Stimulated activated memory B cell treated with anti-CD40 and anti-IgM and Interleukin-4, amounts not matched to agents 10 μg/mL and 1 μg/mL and 100 μg/mL, for 72 hours (primary cell): ENCODE results near the gene AKT1.

Experiments
- ATAC-seq: fragments of 150-1000 bp; cut with Tn5 transposase; 2 replicates; pipeline ENCODE4 v1.10.0; 2021
- H3K27ac Mint-ChIP-seq: one replicate; pipeline ENCODE4 v1.8.0; 2022; ENCODE audit warnings: mild to moderate bottlenecking, mixed read lengths
- H3K27me3 Mint-ChIP-seq: one replicate; pipeline ENCODE4 v1.8.0; 2022; ENCODE audit warnings: mixed read lengths
- H3K36me3 Mint-ChIP-seq: one replicate; pipeline ENCODE4 v1.8.0; 2022; ENCODE audit warnings: mixed read lengths
- H3K4me1 Mint-ChIP-seq: one replicate; pipeline ENCODE4 v1.8.0; 2022; ENCODE audit warnings: mixed read lengths
- H3K4me3 Mint-ChIP-seq: one replicate; pipeline ENCODE4 v1.8.0; 2022; ENCODE audit warnings: mild to moderate bottlenecking, moderate library complexity, mixed read lengths
- H3K9me3 Mint-ChIP-seq: one replicate; pipeline ENCODE4 v1.8.0; 2022; ENCODE audit warnings: mixed read lengths

AKT1 gene

DNA sequence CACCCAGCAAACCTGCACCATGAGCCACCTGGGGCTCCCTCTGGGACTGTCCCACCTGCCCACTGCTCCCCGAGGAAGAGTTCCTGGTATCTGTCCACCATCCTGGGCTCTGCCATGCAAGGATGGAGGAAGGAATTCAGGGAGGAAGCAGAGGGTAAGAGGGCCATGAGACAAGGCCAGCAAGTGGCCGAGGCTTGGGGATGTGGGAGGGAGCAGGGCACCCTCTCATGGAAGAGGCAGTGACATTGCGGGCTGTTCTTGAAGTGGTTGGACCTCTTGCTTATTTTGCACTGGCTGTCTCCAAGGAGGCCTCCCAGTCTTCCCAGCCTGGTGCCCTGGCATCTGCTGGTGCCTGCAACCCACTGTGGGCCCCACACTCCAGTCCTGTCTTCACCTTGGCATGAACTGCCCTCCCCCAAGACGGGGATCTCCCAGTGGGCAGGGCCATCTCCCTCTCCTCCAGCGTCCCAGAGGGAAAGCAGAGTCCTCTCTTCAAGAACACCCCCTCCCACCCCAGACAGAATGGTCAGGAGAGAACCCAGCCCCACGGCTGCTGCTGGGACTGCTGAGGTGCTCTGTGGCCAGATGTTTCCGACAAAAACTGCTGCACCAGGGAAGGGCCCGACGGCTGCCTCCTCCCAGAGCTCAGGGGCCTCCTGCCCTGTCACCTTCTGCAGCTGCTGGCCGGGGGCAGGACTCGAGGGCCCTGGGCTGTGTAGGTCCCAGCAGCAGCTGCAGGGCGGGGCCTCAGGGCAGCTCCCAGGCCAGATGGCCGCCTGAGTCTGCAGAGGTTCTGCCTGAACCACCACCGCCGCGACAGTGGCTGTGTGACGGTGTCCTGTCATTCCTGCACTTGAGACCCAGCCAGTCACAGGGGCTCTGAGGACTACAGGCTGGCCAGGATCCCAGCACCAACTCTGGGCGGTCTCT is 1.8 kb upstream of the AKT1 start:
- Mint-ChIP-seq H3K36me3 (no peaks in the 10 kb centered on the region), H3K27me3 (no peaks in the 10 kb centered on the region), H3K9me3 (no peaks in the 10 kb centered on the region), H3K4me1 (peaks cover 76% of the 10 kb centered on the region), H3K27ac (peak overlapping the region; percentile 82), H3K4me3 (peak overlapping the region; percentile 39)
- ATAC-seq = no peak

DNA sequence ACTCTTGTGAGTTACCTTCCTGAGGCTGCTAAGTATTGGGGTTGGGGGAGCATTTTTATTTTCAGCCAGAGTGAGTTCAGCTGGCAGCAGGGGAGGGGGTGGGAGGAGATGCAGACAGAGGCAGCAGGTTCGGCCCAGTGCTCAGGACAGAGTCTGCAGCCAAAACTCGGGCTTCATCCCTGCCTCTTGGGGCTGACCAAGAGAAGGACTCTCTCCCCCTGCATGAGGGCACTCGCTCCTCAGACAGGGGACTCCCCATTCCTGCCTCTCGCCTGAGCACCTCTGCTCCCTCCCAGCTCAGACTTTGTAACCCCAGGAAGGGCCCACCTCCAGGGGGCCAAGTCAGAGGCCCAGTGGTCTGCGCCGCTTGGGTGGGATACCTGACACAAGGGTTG is 1.1 kb upstream of the AKT1 start:
- Mint-ChIP-seq H3K27me3 (no peaks in the 10 kb centered on the region), H3K4me1 (peaks cover 74% of the 10 kb centered on the region), H3K4me3 (peak overlapping the region; percentile 75), H3K36me3 (peaks cover under 1% of the 10 kb centered on the region), H3K9me3 (no peaks in the 10 kb centered on the region), H3K27ac (peak overlapping the region; percentile 82)
- no peak for ATAC-seq

DNA sequence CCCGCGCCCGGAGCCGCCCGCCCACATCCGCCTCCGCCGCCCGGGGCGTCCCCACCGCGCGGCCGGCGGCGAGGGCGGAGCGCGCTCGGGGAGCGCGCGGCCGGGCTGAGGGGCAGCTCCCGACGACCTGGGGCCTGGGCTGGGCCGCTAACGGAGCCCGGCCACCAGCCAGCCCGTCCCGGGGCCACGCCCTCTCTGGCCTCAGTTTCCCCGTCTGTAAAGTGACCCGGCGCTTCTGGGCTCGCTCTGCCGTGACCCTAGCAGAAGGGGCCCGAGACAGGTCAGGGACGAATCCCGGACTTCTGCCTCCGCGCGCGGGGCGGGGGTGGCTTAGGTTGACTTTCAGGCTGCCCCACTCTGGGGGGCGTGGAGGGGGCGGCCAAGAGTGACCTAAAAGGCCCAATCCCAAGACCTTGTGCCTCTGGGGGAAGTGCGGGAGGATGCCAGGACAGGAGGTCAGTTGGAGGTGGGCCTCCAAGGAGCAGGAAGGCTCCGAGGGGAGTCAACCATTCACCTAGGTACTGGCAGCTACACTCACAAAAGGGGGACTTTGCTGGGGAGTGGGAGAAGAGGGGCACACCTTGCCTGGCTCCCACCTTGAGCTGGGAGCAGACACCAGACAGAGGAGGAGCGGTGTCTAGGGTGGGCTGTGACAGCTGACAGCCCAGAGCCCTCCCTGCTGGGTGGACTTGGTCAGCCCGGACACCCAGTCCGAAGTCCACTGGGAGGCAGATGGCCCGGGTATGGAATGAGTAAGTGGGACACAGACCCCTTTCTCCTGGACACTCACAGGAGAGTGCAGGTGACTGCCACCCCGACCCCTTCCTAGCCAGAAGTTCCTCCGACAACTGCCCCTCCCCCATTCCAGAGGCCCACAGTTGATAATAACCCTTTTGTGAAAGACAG is 486 bp upstream of the AKT1 start:
- no peaks in the 10 kb centered on the region for H3K27me3 Mint-ChIP-seq
- H3K4me3 Mint-ChIP-seq = peak overlapping the region; percentile 75
- no peaks in the 10 kb centered on the region for H3K9me3 Mint-ChIP-seq
- ATAC-seq = peak; percentile 62
- H3K27ac Mint-ChIP-seq = peak overlapping the region; percentile 82
- peaks cover 74% of the 10 kb centered on the region for H3K4me1 Mint-ChIP-seq
- H3K36me3 Mint-ChIP-seq = peaks cover 7% of the 10 kb centered on the region

DNA sequence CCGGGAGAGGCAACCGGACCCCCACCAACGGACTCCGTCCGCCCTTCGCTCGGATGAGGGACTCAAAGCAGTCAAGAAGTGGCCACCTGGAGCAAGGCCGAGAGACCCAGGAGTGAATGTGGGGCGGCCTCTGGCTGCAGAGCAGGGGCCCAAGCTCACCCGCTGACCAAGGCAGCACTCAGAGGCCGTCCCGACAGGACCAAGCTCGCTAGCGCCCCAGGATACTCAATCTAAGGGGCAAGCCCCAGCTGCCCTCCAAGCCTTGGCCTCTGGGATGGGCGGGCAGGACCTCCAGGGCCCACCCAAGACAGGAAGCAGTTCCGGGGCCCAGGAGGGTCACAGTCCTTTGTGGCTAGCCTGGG is 936 bp downstream of the AKT1 start:
- Mint-ChIP-seq H3K9me3 (no peaks in the 10 kb centered on the region), H3K4me3 (peak overlapping the region; percentile 85), H3K36me3 (peaks cover 7% of the 10 kb centered on the region), H3K27ac (peak overlapping the region; percentile 78), H3K27me3 (no peaks in the 10 kb centered on the region), H3K4me1 (peaks cover 72% of the 10 kb centered on the region)
- no peak for ATAC-seq

DNA sequence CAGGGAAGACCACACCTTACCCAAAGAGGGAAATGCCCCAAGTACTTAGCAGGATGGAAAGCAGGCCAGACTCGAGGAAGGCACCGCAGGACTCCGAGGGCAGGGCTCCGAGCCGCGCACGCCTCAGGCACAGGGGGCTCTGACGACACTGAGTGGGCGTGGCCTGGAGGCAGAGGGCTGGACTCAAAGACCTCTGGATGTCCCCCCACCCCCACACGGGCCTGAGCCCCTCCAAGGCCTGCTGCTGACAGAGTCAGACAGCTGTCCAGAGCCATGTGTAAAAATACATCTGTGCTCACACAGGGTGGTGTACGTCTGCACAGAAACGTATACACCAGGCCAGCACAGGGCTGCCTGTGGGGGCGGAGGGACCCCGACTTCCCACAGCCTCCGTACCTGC is 1.4 kb downstream of the AKT1 start:
- Mint-ChIP-seq H3K27me3 (no peaks in the 10 kb centered on the region), H3K4me1 (peaks cover 68% of the 10 kb centered on the region), H3K4me3 (peak overlapping the region; percentile 85), H3K27ac (peak overlapping the region; percentile 78), H3K36me3 (peaks cover 7% of the 10 kb centered on the region), H3K9me3 (no peaks in the 10 kb centered on the region)
- ATAC-seq = no peak

DNA sequence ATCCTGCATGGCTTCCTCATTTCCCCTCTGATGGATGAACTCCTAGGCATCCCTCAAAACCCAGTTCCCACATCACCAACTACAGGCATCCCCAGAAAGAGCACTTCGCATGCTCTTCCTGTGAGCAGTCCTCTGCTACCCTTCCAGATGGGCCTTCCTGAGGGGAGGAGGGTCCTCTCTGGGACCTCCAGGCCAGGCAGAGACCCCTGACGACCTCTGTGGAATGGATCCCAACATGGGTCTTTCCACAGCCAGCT is 1.9 kb downstream of the AKT1 start:
- no peaks in the 10 kb centered on the region for H3K27me3 Mint-ChIP-seq
- H3K4me1 Mint-ChIP-seq = peaks cover 66% of the 10 kb centered on the region
- H3K36me3 Mint-ChIP-seq = peaks cover 7% of the 10 kb centered on the region
- H3K4me3 Mint-ChIP-seq = peak overlapping the region; percentile 18
- no peak for ATAC-seq
- no peaks in the 10 kb centered on the region for H3K9me3 Mint-ChIP-seq
- H3K27ac Mint-ChIP-seq = no peak overlapping the region

DNA sequence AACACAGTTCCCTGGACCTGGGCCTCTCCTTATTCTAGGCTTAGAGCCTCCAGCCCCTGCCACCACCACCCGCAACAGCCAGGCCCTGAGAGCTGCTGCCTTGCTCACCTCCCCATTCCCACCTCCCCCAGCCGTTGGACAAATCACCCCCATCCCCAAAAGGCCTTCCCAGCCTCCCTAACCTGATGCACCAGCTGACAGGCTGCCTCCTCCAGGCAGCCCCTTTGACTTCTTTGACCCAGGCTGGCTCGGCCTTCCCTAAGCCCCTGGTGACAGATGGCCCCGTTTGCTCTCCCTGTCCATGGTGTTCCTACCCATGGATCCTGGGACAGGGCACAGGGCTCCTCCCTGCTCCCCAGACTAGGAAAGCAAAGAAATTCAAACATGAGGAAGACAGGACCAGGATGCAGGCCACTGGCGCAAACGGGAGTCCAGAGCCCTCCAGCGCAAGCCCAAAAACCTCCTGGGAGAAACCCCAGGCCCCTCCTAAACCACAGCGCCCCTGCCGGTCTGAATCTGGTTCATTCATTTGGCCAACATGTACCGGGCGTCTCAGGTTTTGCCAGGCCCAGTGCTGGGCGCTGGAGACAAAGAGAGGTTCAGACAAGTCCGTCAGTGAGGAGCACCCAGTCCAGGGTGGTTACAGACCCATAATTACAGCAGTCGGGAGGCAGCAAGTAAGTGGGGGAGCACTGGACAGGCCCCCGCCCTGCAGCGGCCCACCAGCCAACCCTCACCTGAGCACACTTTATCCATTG is 2.4 kb downstream of the AKT1 start:
- Mint-ChIP-seq H3K4me3 (peak overlapping the region; percentile 18), H3K36me3 (peaks cover 7% of the 10 kb centered on the region), H3K4me1 (peaks cover 62% of the 10 kb centered on the region), H3K9me3 (no peaks in the 10 kb centered on the region), H3K27me3 (no peaks in the 10 kb centered on the region), H3K27ac (no peak overlapping the region)
- ATAC-seq = no peak

DNA sequence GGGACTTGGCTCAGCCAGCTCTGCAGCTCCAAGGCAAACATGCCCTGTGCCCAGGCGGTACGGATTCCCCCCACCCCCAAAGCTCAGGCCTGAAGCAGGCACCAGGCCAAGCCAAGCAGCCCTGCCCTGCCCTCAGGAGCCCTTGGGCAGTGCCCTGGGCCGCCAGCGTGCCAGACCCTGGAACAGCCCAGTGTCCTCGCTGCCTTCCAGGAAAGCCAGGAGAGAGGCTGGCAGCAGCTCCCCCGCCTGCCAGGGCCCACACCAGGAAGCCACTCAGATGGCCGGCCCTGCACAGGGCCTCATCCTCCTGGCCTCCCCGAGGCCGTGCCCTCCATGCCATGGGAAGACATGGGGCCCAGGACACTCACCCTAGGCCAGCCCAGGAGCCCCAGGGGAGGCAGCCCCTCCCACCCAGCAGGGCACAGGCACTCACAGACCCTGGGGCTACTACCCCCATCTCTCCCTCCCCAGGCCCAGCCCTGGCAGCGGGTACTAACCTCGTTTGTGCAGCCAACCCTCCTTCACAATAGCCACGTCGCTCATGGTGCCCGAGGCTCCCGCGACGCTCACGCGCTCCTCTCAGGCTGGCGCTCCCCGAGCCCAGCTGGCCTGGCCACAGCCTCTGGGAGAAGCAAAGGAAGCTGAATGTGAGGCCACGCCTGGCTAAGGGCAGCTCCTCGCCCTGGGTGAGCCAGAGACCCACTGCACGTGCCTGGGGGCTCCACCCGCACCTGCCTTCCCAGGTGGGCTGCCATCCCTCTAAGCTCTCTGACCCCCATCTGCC is 3.3 kb downstream of the AKT1 start:
- Mint-ChIP-seq H3K4me1 (peaks cover 59% of the 10 kb centered on the region), H3K27me3 (no peaks in the 10 kb centered on the region), H3K27ac (no peak overlapping the region), H3K4me3 (no peak overlapping the region), H3K36me3 (peaks cover 7% of the 10 kb centered on the region), H3K9me3 (no peaks in the 10 kb centered on the region)
- ATAC-seq = no peak

DNA sequence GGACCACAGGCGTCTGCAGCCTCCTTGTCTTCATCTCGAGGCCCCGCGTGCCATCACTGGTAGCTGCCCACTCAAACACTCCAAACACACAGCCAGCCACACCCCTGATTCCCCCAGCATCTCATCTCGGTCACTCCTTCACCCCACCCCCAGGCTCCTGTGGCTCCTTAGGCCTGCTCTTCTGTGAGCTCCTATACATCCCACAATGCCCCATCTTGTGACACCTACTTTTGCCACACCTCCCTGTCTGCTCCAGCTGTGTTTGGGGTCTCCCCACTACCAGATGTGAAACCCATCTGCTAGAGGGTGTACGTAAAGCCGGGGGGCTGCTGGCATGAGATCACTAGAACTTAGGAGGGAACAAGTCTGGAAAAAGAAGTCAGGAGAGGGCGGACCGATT is 4.1 kb downstream of the AKT1 start:
- Mint-ChIP-seq H3K4me3 (no peak overlapping the region), H3K9me3 (no peaks in the 10 kb centered on the region), H3K27me3 (no peaks in the 10 kb centered on the region), H3K4me1 (peaks cover 54% of the 10 kb centered on the region), H3K36me3 (peaks cover 7% of the 10 kb centered on the region), H3K27ac (no peak overlapping the region)
- ATAC-seq = no peak

DNA sequence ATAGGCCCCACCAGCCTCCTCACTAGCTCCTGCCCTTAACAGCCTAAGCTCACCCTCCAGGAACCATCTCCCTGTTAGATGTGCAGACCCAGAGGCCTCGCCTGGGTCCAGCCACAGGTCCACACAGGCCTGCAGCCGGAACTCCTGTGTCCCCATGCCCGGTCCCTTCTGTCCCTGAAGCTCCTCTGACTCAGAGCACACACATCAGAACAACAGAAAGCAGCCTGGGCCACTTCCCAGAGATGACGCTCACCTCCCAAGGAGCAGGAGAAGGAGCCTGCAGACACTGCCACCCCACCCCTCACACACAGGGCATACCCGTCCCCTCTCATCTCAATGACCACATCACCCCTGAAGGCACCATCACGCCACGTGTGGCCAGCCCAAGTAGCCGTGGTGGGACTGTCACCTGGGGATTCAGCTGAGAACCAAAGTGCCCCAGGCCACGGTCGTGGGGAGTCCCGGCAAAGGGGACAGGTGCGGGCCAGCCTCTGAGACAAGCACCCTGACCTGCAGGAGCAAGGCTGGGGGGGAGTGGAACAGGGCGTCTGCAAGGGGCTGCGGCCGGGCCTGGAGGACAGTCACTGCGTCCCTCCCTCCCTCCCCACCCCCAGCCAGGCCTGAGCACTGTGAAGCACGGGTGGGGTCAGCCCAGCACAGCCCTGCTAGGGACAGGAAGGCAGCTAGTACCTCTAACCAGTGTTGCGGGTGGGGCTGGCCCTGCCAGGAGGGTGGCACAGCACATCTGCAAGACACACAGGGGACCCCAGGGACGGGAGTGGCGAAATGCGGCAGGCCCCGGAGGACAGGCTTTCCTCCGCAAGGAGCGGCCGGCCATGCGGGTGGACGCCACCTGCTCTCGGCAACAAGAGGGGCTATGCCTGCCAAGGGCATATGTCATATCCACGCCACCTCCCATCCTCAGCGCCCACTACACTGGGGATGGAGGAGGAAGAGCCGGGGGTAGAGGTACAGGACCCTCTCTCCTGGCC is 5.5 kb downstream of the AKT1 start:
- Mint-ChIP-seq H3K4me1 (peaks cover 51% of the 10 kb centered on the region), H3K4me3 (no peak overlapping the region), H3K27me3 (no peaks in the 10 kb centered on the region), H3K36me3 (peaks cover 7% of the 10 kb centered on the region), H3K27ac (no peak overlapping the region), H3K9me3 (no peaks in the 10 kb centered on the region)
- no peak for ATAC-seq

DNA sequence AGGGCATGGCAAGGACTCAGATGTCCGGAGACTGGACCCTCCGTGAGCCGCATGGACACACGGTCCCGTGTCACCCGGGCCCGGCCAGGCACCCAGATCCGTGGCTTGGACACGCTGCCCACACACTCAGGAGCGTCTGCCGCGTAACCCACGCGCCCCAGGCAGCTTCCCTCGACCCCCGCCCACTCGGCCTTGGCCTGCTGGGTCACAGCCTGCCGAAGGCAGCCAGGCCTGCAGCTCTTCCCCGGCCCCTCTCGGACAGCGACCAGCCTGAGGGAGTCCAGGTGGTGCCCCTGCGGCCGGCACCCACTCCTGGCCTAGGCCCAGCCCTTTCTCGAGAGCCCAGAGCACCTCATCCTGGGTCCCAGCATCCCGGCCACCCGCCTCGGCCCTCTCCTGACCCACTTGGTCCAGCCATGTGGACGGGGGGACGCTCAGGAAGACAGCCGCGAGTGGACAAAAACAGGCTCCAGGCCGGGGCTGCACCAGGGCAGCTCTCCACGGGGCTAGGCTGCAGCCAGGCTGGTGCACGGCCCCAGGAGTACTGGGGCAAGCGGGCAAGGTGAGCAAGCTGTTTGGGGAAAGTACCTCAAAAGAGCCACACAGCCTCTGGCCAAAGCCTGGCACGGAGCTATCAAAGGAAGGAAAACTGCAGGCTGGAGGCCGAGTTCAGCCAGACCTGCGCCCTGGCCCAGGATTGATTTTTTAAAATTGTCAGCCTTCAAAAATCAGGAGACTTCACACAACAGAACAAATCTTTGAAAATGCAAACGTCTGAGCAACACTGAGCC is 6.5 kb downstream of the AKT1 start:
- ATAC-seq = no peak

DNA sequence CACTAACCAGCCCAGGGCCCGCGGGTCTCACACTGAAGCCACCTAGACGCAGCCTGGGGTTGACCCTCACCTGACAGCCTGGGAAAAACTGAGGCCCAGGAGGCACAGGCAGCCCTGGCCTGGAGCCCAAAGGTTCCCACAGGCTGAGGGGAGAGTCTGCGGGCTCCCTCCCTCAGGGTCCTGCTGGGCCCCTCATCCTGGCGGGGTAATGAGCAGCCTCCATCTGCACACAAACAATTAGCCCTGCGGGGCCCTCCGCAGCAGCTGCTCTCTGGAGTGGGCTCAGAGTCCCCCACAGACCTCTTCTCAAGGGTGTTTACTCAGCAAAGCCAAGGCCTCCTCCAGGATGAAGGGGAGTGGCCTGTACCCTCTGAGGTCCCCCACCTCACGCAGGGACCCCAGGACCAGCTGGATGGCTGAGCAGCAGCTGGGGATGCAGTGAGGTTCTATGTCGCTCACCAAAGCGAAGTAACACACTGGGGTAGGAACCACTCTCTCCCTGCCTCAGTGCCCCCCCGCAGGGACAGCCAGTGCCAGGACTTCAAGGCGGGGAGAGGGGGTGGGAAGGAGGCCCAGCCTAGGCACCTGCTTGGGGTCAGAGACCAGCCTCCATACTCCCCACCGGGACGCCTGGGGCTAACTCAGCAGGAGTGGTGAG is 7.3 kb downstream of the AKT1 start:
- Mint-ChIP-seq H3K4me1 (peaks cover 36% of the 10 kb centered on the region), H3K4me3 (no peak overlapping the region), H3K27ac (peak overlapping the region; percentile 42)

More for the DNA sequence above, 6.5 kb downstream of the AKT1 start:
- H3K27me3 Mint-ChIP-seq = no peaks in the 10 kb centered on the region
- H3K9me3 Mint-ChIP-seq = no peaks in the 10 kb centered on the region
- H3K4me1 Mint-ChIP-seq = peaks cover 44% of the 10 kb centered on the region
- H3K27ac Mint-ChIP-seq = no peak overlapping the region
- peaks cover 7% of the 10 kb centered on the region for H3K36me3 Mint-ChIP-seq
- no peak overlapping the region for H3K4me3 Mint-ChIP-seq

DNA sequence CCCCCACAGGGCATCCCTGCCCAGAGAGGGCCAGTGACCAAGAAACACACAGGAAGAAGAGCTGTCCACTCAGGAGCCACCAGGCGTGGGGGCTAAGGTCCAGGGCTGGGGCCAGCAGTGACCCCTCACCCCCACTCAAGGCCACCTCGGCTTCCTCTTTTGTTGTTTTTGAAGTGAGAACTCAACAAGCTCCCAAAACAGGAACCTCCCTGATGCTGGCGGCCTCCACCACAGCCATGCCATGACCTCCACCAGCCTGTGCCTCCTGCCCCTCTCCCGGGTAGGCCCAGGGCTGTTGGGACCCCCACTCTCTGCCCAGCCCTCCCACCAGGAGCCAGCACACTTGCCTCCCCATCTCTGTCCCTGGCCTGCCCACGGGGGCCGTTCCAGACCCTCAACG is 7.8 kb downstream of the AKT1 start:
- H3K4me1 Mint-ChIP-seq = peaks cover 30% of the 10 kb centered on the region
- H3K27me3 Mint-ChIP-seq = no peaks in the 10 kb centered on the region
- no peak overlapping the region for H3K4me3 Mint-ChIP-seq
- H3K9me3 Mint-ChIP-seq = no peaks in the 10 kb centered on the region
- peaks cover 7% of the 10 kb centered on the region for H3K36me3 Mint-ChIP-seq
- no peak for ATAC-seq
- H3K27ac Mint-ChIP-seq = peak overlapping the region; percentile 42

More for the DNA sequence above, 7.3 kb downstream of the AKT1 start:
- no peak for ATAC-seq
- no peaks in the 10 kb centered on the region for H3K9me3 Mint-ChIP-seq
- H3K27me3 Mint-ChIP-seq = no peaks in the 10 kb centered on the region
- H3K36me3 Mint-ChIP-seq = peaks cover 7% of the 10 kb centered on the region
